Fibroblast of the conjunctiva (primary cell): ENCODE data around the gene VSIG8.

Experiments used
- DNase-seq: peaks from one replicate; pipeline ENCODE4 v3.0.0-alpha.2; 2010; ENCODE audit warnings: low read depth

Gene VSIG8

DNA sequence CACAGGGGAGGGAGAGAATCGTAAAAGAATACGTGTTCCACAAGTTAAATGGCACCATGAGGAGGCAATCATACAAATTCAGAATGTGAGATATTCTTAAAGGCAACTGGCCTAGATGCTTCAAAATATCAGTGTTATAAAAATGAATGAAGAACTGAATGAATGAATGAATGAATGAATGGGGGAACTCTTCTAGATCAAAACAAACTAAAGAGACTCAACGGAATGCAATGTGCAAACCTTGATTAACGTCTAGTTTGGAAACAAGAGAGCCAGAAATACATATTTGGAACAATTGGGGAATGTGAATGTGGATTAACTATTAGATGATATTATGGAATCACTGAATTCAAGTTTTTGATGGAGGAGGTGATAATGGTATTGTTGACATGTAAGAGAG is 20.7 kb upstream of the VSIG8 start:
- DNase-seq: no peak

DNA sequence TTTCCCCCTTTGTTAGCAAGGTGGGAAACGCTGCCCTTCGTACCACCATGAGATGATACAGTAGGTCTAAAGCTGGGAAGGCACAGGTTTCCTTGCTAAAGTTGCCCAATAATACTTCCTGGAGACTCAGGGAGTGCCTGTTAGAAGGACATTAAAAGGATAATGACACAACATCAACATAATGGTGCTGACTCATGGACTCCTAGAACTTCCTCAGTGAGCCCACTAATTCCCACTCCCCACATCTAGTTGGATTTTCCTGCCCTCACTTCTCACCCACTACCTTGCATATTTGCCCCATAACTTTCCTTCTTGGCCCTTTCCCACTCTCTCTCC is 20.0 kb upstream of the VSIG8 start:
- no peak for DNase-seq

DNA sequence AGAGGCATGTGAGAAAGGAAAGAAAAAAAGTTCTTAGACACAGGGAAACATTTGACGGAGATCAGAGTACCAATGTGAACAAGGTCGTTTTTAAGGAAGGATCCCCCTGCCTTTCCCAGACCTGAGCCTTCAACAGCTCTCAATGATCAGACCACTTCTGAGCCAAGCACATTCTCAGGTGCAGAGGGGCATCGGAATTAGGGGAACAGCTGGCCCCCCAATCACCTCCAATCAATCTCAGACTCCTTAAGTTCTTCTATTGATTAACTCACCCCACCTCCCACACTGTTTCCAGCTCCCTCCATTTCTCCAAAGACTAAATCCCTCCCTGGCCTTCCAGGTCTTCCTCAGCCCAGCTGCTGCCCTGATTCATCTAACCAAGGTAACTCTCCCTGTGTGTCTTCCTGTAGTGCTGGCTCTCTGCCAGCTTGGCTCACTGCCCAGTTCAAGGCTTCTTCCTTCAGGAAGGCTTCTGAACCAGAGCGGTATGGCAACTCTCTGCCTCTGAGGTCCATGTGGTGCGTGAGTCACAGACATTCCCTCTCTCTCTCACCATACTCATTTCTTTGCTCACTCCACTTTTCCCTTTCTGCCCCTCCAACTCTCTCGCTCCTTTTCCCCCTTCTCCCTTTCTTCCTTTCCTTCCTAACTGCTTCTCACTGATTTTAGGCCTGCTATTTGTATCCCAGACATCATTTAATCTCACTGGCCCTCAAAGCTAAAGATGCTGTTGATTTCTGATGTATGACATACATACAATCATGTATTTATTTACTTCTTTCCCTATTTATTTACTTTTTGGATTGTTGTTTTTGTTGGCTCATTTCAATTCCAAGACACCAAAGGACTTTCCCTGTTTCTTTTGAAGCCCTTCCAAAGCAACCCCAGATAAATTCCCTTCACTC is 19.4 kb upstream of the VSIG8 start:
- DNase-seq: peak; percentile 88

DNA sequence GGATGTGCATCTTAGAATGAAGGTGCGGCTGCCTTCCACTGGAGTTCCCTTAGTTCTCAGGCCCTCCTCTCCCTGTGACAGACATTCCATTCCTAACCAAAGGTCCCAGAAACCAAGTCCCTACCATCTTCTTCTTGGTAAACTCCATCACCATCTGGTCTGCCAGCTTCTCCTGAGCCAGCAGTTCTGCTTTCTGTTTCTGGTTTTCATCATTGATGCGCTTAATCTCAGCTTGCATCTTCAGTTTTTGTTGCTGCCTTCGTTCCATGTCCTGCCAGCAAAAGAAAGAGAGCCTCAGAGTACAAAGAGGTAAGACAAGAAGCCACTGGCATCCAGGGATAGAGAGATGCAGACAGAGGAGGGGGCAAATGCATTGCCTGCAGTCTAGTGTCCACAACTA is 18.0 kb upstream of the VSIG8 start:
- no peak for DNase-seq

DNA sequence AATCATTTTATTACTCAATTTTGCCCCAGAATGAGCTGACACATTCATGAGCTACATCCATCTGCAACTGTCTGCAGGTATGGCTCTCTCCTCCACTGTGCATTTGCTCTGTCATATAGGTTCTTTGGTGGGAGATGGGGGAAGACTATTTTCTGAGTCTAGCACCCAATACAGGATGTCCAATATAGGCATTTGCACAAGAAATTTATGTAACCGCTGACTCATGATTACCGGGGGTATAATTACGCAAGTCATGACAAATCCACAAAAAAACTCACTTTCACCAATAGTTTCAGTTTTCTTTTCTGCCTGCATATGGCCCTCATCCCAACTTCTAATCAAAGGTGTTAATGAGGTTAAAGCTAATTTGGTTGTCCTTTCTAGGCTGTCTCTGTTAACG is 17.5 kb upstream of the VSIG8 start:
- DNase-seq: peak; percentile 40

DNA sequence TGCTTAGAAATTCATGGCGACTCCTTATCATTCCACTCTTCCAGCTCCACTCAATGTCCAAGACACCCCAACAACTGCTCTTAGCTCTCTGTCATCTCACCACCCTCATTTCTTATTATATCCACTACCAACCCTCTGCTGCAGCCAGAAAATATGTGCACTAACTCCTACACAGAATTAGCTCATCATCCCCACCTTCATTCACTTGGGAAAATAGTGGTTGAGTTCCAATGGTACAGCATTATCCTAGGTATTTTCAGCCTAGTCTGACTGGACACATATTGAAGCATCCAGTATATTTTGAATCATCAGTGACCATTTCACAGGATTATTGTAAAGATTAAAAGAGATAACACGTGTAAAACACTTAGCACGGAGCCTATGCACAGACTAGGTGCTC is 16.7 kb upstream of the VSIG8 start:
- DNase-seq: no peak

DNA sequence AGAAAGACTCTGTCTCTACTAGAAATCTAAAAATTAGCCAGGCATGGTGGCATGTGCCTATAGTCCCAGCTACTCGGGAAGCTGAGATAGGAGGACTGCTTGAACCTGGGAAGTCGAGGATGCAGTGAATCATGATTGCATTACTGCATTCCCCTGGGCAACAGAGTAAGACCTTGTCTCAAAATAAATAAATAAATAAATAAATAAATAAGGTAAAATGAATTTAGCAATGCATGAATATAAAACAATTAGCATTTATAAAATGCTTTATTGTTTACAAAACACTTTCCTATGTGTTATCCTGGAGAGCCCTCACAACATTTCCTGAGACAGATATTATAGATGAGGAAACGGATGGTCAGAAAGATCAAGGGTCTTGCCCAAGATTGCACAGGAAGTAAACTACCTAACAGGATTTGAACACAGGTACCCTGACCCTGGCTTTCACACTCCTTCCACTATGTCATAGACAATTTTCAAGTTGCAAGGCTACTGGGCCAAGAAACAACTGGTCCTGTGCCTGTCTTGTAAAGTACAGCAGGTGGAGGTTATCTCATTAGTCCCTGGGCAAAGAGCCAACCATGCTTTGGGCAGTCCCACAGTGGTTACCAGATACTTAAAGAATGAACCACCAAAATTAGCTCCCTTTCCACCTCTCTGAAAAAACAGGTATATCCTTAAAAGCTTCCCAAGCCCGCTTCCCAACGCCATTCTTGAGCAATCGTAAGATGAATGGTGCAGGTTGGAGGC is 15.4 kb upstream of the VSIG8 start:
- DNase-seq: no peak

DNA sequence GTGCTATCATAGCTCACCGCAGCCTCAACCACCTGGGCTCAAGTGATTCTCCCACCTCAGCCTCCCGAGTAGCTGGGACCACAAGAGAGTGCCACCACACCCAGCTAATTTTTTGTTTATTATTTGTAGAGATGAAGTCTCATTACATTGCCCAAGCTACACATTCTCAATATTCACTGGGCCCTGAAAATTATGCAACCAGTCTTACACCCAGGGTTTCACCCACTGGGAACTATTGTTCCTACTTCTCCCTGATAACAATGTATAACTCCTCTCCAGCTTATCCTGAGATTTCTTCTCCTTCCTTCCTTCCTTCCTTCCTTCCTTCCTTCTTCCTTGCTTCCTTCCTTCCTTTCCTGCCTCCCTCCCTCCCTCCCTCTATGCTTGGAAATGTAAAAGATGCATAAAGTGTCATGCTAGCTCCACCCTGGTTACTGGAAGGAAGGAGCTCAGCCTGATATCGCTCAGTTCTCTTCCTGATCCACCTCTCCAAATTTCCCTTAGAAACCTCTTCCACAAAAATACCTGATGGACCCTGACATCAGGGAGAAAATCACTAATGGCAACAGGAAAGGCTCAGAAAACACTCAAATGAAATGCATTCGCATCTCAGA is 11.2 kb upstream of the VSIG8 start:
- DNase-seq: no peak

DNA sequence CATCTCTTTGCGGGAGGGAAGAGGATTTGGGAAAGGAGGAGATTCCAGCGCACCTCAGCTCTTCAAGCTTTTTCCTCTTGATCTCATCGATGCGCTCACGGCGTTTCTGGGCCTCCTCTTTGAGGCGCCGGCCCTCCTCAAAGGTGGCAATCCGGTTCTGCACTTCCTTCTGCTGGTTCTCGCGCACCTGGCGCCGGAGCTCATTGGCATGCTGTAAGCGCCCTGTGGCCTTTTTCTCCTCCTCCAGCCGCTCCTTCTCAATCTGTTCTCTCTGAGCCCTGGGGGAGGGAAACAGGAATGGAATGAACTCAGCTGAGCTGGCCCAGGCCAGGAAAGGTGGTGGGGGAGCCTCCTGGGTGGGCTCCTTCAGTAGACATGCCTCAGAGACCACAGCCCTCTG is 10.4 kb upstream of the VSIG8 start:
- no peak for DNase-seq

DNA sequence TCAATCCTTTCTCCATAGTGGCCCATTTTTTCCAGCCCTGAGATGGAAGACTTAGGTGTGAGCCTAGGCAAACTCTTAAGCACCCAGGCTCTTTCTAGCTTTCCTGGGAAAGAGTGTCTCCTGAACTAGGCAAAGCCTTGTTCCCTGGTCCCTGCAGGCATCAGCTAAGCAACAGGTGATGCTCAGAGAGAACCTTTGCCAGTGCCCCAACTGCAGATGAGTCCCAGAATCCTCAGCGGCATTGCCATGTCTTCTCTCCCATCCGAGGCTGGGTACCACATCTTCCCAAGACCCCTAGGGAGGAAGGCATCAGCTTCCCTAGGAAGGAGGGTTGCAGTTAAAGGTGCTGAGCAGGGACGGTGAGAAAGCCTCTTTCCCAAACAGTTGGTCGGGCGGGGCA is 8.2 kb upstream of the VSIG8 start:
- DNase-seq: no peak

DNA sequence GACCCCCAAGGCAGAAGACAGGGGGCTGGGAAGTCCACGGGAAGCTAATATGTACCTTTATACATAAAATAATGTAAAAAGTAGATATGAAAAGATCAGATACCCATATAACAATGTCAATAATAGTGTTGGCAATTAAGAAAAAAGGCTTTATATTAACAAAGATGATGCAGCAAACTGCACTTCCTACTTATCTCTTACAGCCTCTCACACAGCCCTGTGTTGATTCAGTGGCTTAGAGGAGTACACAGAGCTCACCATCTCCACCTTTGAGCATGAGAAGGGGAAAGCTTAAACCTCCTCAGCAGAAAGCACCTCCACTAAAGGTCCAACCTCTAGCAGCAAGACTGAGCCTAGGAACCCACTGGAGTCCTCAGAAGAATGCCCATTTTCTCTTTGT is 7.2 kb upstream of the VSIG8 start:
- no peak for DNase-seq

DNA sequence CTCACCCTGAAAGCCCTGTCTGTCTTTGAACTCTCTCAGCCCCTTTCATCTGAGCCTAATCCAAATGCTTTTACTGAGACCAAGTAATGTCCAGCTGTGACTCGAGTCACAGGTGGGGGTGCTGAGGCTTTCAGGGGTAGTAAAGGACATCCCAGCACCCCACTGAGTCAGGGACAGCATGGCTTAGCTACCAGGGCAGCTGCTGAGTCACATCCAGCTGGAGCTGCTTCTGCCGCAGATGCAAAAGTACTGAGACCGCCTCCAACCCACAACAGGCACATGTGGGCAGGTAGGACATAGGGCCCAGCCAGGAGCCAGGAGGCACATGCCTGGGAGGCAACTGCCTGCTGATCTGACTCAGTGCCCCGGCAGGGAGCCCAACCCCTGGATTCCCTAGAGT is 6.7 kb upstream of the VSIG8 start:
- peak; percentile 8 for DNase-seq

DNA sequence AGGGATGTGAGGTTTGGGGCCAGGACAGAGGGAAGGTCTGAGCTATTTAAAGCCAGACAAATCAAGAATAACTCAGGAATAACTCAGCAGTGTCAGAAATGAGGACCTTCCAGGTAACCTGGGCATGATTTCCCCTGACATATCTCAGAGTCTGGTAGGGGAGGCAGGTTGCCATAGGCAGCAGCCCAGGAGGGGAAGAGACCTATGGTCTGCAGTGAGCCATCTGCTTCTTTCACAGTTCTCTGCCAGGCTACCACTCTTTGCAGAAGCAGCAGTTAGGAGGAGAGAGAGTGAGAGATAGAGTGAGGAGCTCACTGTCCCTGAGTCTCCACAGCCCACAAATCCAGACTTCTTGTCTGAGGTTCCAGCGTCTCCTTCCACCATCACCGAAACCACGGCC is 6.3 kb upstream of the VSIG8 start:
- DNase-seq: no peak

DNA sequence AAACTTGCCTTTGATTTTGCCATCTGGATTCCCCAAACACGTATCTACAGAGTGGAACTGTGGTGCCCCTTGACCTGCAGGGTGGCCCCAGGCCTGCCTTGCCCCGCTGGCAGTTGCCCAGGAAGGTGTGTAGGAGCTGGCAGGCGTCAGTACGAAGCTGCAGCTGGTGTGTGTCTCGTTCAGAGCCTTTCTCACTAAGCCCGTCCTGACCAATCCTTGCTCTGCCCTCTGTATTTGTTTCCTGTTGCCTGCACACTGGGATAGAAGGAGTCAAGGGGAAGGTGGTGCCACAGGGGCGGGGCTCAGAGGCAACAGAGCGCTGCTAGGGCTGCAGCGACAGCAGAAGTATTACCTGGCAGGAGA is 5.2 kb upstream of the VSIG8 start:
- DNase-seq: no peak

DNA sequence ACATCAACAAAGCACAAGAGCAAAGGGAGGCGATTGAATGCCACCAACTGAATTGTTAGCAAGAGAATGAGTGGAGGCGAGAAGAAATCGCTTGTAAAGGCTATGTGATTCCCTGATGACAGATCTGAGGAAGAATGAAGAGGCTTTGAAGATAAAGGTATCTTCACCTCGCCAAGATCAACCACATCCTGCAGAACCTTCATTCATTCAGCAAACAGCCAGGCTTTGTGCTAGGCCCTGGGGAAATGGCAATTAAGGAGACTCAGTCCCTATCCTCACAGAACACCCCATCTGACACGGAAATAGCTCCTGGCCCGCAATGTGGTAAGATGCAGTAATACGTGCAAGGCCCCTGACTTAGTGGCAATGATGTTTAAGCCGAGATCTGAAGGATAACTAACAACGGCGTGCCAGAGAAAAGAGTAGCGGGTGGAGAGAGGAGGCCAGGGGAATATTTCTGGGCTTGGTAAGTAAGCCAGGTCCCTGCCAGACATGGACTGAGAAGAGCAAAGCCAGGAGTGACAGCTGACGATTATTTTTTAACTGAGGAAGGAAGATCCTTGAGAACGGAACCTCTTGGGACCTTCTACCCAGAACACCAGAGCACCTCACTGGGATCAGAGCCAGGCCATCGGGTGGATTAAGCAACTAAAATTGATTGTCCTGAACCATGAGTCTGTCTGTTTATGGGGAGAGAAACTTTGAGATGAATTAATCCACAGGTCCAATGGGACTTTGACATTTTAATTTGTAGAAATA is 4.6 kb upstream of the VSIG8 start:
- DNase-seq: no peak

DNA sequence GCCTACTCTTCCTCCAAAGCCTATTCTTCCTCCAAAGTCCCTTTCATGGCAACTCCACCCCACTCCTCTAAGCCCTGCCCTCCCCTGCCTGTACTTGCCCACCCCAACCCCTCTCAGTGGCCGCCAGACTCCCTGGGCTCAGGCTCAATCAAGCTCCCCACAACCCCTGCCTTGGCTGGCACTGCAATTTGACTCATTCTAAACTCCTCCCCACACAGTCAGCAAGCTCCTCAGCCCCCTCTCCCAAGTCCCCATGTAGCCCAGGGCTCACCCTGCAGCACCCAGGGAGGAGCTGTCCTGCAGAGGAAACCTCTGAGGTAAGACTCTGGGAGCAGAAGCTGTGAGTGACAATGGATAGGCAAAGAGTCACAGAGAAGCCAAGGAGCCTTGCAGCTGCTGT is 3.6 kb upstream of the VSIG8 start:
- no peak for DNase-seq

DNA sequence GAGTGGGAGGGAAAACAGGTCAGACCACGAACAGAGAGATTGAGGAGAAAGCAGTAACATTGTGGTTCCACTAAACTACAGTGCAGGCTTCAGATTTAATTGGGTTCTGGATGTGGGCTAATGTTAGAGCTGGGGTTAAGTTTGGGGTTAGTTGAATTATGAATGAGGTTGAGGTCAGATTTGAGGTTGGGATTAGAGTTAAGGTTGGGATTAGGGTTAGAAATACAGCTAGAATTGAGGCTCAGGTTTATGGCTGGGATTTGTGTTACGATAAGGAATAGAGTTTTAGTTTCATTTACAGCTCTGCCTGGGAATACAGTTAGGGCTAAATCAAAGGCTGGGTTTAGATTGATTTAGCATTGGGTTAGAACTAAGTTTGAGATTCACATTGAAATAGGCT is 1.8 kb upstream of the VSIG8 start:
- no peak for DNase-seq

DNA sequence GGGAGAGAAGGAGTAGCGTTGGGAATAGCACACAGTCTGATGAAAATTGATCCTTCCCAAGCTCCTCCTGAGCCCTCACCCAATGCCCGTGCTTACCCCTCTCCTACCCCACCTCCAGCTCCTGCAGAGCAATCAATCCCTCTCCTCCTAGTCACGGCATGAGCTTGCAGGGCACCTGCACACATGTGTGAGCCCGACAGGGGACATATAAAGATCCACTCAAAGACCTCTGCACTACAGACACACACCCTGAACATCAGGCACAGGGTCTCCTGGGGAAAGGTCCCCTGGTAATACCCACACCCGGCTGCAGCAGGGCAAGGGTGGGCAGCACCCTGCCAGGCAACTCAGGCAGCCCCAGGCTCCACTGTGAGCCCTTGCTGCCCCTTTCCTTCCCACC is 426 bp downstream of the VSIG8 start:
- DNase-seq: no peak

DNA sequence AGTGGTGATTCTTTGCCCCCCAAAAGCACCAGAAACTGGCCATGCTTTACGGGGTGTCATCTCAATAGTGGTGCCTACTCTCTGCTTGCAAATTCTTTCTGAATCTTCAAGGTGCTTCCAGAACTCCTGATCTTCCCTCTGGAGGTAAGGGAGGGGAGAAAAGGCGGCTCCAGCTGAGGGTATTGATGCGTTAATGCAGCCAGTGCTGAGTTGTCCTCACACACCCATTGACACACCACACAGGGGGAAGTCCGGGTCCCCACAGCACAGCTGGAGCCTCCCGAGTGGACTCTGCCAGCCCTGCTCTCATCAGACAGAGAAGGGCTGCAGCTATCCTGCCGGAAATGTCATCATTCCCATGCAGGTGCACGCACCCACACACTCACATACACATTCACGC is 1.2 kb downstream of the VSIG8 start:
- DNase-seq: no peak

DNA sequence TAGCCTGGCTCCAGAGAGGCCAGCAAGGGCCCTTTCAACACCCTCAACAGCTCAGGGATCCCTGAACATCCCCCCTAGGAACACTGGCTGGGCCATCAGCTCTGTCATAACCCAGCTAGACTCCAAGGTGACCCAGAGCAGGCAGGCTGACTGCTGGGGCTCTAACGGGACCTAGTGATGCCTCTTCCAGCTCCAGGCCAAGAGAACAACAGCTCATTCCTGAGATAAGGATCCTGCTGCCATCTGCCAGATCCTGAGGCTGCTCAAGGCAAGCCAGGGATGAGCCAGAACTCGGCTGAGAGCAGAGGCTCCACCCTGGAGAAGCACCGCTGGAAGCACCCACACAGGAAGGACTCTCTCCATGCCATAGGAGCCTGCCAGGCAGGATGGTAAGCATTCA is 2.0 kb downstream of the VSIG8 start:
- DNase-seq: no peak

DNA sequence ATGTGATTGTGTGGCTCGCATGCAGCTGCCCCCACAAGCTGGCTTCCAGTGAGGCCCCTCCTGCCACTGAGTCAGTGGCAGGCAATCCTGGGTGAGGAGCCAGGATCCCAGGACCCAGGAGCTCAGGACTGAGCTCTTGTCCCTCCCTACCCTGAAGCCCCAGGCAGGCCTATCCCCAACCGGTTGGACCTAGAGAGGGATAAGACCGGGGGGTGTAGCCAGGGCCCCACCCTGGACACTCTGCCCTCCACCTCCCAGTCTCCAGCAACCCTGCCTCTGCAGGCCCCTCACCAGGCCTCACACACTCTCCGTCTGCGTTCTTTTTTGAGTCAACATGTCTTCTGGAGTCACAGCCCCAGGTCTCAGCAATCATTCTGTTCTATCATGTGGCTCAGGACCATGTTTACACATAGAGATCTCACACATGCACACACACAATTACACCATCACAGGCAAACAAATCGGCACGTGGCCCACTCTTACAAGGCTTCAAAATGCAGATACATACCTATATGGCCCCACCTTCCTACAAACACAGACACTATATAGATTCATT is 2.6 kb downstream of the VSIG8 start:
- DNase-seq: no peak

DNA sequence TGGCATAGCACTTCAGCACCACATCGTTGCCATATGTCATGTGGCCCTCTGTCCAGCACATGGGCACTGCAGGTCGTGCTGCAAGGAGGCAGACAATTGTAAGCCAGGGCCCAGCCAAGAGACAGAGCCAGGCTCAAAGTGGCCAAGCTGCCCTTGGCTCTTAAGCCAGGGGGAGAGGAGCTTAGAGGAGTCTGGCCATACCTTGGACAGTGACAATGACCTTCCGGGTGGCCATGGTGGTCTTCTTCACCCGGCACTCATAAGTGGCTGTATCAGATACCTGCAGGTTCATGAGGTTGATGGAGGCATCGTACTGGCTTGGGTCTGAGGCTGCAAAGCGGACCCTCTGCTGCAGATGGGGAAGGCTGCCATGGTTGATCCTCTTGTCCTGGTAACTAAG is 4.6 kb downstream of the VSIG8 start:
- no peak for DNase-seq
